ENCODE measurements around the gene STXBP3. TPM values are rescaled to one million over a fixed set of nuclear protein-coding genes. Genes with fewer than 3 reads are reported as not detected.
A peak's percentile ranks its signal among the peaks of the same experiment; 100 is the strongest.

The STXBP3 gene
- total and polyA plus RNA-seq, 2 of the 8 experiments (the other 6 are each of a cell fraction or from before 2014, with no cell fraction given) = 6.0 to 38.5 TPM

DNA sequence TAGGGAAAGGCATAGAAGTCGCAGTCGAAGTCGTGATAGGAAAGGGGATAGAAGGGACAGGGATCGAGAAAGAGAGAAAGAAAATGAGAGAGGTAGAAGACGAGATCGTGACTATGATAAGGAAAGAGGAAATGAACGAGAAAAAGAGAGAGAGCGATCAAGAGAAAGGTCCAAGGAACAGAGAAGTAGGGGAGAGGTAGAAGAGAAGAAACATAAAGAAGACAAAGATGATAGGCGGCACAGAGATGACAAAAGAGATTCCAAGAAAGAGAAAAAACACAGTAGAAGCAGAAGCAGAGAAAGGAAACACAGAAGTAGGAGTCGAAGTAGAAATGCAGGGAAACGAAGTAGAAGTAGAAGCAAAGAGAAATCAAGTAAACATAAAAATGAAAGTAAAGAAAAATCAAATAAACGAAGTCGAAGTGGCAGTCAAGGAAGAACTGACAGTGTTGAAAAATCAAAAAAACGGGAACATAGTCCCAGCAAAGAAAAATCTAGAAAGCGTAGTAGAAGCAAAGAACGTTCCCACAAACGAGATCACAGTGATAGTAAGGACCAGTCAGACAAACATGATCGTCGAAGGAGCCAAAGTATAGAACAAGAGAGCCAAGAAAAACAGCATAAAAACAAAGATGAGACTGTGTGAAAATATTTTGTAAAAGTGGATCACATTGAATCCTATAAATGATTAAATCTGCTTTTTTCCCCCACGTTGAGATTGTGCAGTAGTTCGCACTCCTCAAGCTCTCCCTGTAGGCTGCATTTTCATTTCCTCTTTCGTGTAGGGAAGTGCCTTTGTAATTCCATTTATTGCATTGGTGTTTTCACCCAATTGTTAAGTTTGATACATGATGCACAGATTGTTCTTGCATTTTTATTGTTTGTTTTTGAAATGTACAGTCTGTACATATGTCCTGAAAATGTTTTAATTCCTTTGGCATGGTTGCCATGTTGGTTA, 46.8 kb upstream of the STXBP3 start:
- Histone ChIP-seq H3K9me3 (ENCODE audit: insufficient read depth in 2 of 2, low read depth in 1 of 2, low read length in 1 of 2) (no peaks in the 10 kb centered on the region), H2BK20ac (ENCODE audit: low read length) (no peak overlapping the region), H4K8ac (ENCODE audit: extremely low read depth, insufficient read depth, low read length) (no peak overlapping the region), H3K18ac (ENCODE audit: extremely low read depth, low read length) (no peak overlapping the region), H3K79me2 (ENCODE audit: control insufficient read depth in 1 of 2, insufficient read depth in 2 of 2, low read length in 2 of 2) (peaks cover 0 to 31% of the 10 kb centered on the region in 2 experiments; a peak in 2 of 4 replicates), H3K23ac (ENCODE audit: insufficient read length) (no peak overlapping the region), H3K4me2 (ENCODE audit: insufficient read depth in 1 of 2, low read depth in 2 of 2, low read length in 2 of 2) (no peak overlapping the region), H2AFZ (ENCODE audit: low read length) (no peak overlapping the region), H4K5ac (ENCODE audit: insufficient read length, low read depth, low read length) (no peak overlapping the region), H3K4me1 (replicated peaks in 1 of 4; ENCODE audit: control insufficient read depth in 3 of 4, insufficient read depth in 4 of 4, low read length in 3 of 4) (peaks cover 0 to 2% (median 0%) of the 10 kb centered on the region in 4 experiments; a peak in 1 of 7 replicates), H4K91ac (replicated peaks; ENCODE audit: insufficient read length, low read length) (no peak overlapping the region), H3K14ac (ENCODE audit: insufficient read length) (no peak overlapping the region), H2BK5ac (ENCODE audit: low read depth, low read length) (no peak overlapping the region), H4K20me1 (replicated peaks in 1 of 2; ENCODE audit: control insufficient read depth in 1 of 2, insufficient read depth in 2 of 2, low read length in 2 of 2) (peaks cover 2 to 4% of the 10 kb centered on the region in 2 experiments), H3K79me1 (ENCODE audit: low read depth, low read length) (no peaks in the 10 kb centered on the region; the same call in 1 of the 2 replicates), H3K56ac (replicated peaks; ENCODE audit: insufficient read length, low read depth, low read length) (no peak overlapping the region), H3K27me3 (replicated peaks in 1 of 4; ENCODE audit: control insufficient read depth in 3 of 4, extremely low read depth in 1 of 4, insufficient read depth in 3 of 4, low read length in 3 of 4) (no peaks in the 10 kb centered on the region), H3K9ac (replicated peaks in 1 of 4; ENCODE audit: extremely low read depth in 1 of 4, low read depth in 3 of 4, low read length in 3 of 4) (no peak overlapping the region), H3K36me3 (ENCODE audit: control insufficient read depth in 2 of 4, insufficient read depth in 4 of 4, low read length in 3 of 4) (peaks cover 17 to 67% (median 49%) of the 10 kb centered on the region in 4 experiments), H3K23me2 (ENCODE audit: low read depth, low read length) (no peaks in the 10 kb centered on the region), H3K4ac (replicated peaks; ENCODE audit: insufficient read length, low read depth, low read length) (no peak overlapping the region), H2BK15ac (ENCODE audit: low read length) (no peak overlapping the region), H3K4me3 (ENCODE audit: extremely low read depth in 1 of 4, insufficient read depth in 2 of 4, low read depth in 3 of 4, low read length in 4 of 4) (no peak overlapping the region), H3K27ac (ENCODE audit: low read depth, low read length) (no peak overlapping the region), H2BK12ac (ENCODE audit: low read depth, low read length) (no peak overlapping the region), H2AK5ac (ENCODE audit: low read depth, low read length) (no peak overlapping the region), H2BK120ac (replicated peaks; ENCODE audit: low read depth, low read length) (no peak overlapping the region)
- no peak for FAIRE-seq
- ChIA-PET CTCF (ENCODE audit: partially characterized antibody) (no interaction called here), POLR2A (ENCODE audit: partially characterized antibody) (interaction anchor here (0.6 kb wide), 1 partner anchor 49 kb away, joined by 3 read pairs; no protein-coding TSS in a partner anchor)
- 89 to 100% methylated on average over 6 to 22 of the region's 22 CpGs for WGBS, 2 experiments (ENCODE audit: extremely low coverage in 1 of 2, insufficient coverage in 1 of 2, insufficient read length in 1 of 2, insufficient replicate concordance in 2 of 2, low coverage in 1 of 2, low lambda C conversion rate in 2 of 2, missing lambda C conversion rate in 1 of 2)
- TF ChIP-seq CBX8 (IDR thresholded peaks at IDR 0.05; ENCODE audit: borderline replicate concordance, low read depth, low read length) (no peak), TAF1 (IDR thresholded peaks at IDR 0.05; ENCODE audit: low read depth, low read length) (no peak), POLR2A (IDR thresholded peaks at IDR 0.05; ENCODE audit: control extremely low read depth in 1 of 2, low read depth in 2 of 2, low read length in 2 of 2) (peak in 1 of 2 experiments; percentile 31; a peak in 1 of 3 replicates), POLR2AphosphoS5 (IDR thresholded peaks at IDR 0.05; ENCODE audit: low read depth, low read length) (0 out of 2 replicates have a peak, but pooled peaks have one; percentile 24), POU5F1 (IDR thresholded peaks at IDR 0.05; ENCODE audit: low read depth, low read length) (no peak), HDAC6 (IDR thresholded peaks at IDR 0.05; ENCODE audit: low read depth, low read length) (no peak), RXRA (IDR thresholded peaks at IDR 0.05; ENCODE audit: insufficient read depth, low read depth, low read length) (no peak)
- DNase-seq (ENCODE audit: low read depth in 1 of 2, low spot score in 2 of 2) = no peak
